Lower leg skin (tissue), 4 donors: ENCODE measurements around the gene PSG7. TPM values are rescaled to one million over a fixed set of nuclear protein-coding genes. Genes with fewer than 3 reads are reported as not detected.
"Not testable (repeated sequence)": the region's sequence is repeated elsewhere in the genome, so short reads cannot be mapped to it uniquely, and the experiment has no call there.

Experiments
- DNase-seq, 2 donors: peaks; one replicate each; pipeline ENCODE4 v3.0.0-alpha.2; 2019; ENCODE audit warnings: low spot score in 2 of 2
- H3K4me3 ChIP-seq: fragments of 200-600 bp; sonication (generic); 2 replicates; pipeline ENCODE4 v1.5.1; 2017; ENCODE audit warnings: mild to moderate bottlenecking, low read depth; ENCODE audit not compliant: poor library complexity, severe bottlenecking
- CTCF ChIP-seq, 3 donors: fragments of 450-650 bp; IDR thresholded peaks; one replicate each; pipeline ENCODE4 v1.5.1; 2016; ENCODE audit warnings: antibody characterized with exemption in 3 of 3, mild to moderate bottlenecking in 3 of 3, moderate library complexity in 2 of 3
- POLR2A ChIP-seq, 2 donors: fragments of 450-650 bp; IDR thresholded peaks; one replicate each; pipeline ENCODE4 v1.6.1; 2016 to 2017; ENCODE audit warnings: antibody characterized with exemption in 2 of 2, mild to moderate bottlenecking in 1 of 2, moderate library complexity in 1 of 2
- WGBS, 2 donors: methylation state at CpG; one replicate each; pipeline ENCODE4 v1.1.5; 2018; 5-methylcytosine and 5-hydroxymethylcytosine counted together
- intact Hi-C: fragments of 100-400 bp; cut with DNase I; formaldehyde crosslinking; loops from one replicate; pipeline ENCODE4 v1.15.0; 2023; ENCODE audit warnings: low total_unique reads
- total RNA-seq, 4 donors: library from RNA; depleted of rRNA; stranded (reverse); fragments of >200 nt; gene quantifications; one replicate each; pipeline ENCODE4 v1.1.0, GENCODE V29; 2016

Gene PSG7
- total RNA-seq, 4 donors from 2014 or later: 0.25 to 7.4 (median 1.8) TPM

- intact Hi-C loops, DNase-seq: not testable (repeated sequence)
- 87 to 91% methylated on average over 7 of the region's 7 CpGs for WGBS, 2 donors
Observed at GRCh38 chr19:42890446-42890845, 46.6 kb downstream of the PSG7 start.

GRCh38 chr19:42887876-42888445 is 49.0 kb downstream of the PSG7 start:
- DNase-seq, H3K4me3 ChIP-seq, intact Hi-C loops: not testable (repeated sequence)

More at GRCh38 chr19:42890446-42890845, 46.6 kb downstream of the PSG7 start:
- not testable (repeated sequence) for H3K4me3 ChIP-seq

- WGBS, 2 donors: 56 to 61% methylated on average over 2 of the region's 2 CpGs
- H3K4me3 ChIP-seq, intact Hi-C loops, DNase-seq: not testable (repeated sequence)
Observed at GRCh38 chr19:42882730-42883129, 54.3 kb downstream of the PSG7 start.

GRCh38 chr19:42882010-42882409 is 55.0 kb downstream of the PSG7 start:
- DNase-seq, H3K4me3 ChIP-seq, intact Hi-C loops: not testable (repeated sequence)
- WGBS, 2 donors: 65 to 71% methylated on average over 5 of the region's 5 CpGs

GRCh38 chr19:42881279-42881678 is 55.7 kb downstream of the PSG7 start:
- intact Hi-C loops: not testable (repeated sequence)
- WGBS, 2 donors: 56 to 63% methylated on average over 8 of the region's 8 CpGs

GRCh38 chr19:42880621-42881020 is 56.4 kb downstream of the PSG7 start:
- intact Hi-C loops, DNase-seq, H3K4me3 ChIP-seq: not testable (repeated sequence)
- whole genome bisulfite sequencing, 2 donors: 94 to 95% methylated on average over 7 to 9 of the region's 9 CpGs

More at GRCh38 chr19:42881279-42881678, 55.7 kb downstream of the PSG7 start:
- H3K4me3 ChIP-seq, DNase-seq: not testable (repeated sequence)

- TF ChIP-seq POLR2A (IDR thresholded peaks at IDR 0.05) (no peak), CTCF (IDR thresholded peaks at IDR 0.05) (no peak)
- intact Hi-C loops: no loop called here
- WGBS, 2 donors: 42 to 81% methylated on average over 2 of the region's 2 CpGs
- DNase-seq: no peak
- no peak within 1 kb of the TSS for H3K4me3 ChIP-seq
Observed at GRCh38 chr19:42879613-42880012, 57.4 kb downstream of the PSG7 start, which contains the start of gene PSG1. TSS of gene PSG1 (minus strand) at chr19:42879713. CDS start at chr19:42879581, 132 bp downstream.

GRCh38 chr19:42876596-42876995 is 60.4 kb downstream of the PSG7 start:
- intact Hi-C loops, DNase-seq, H3K4me3 ChIP-seq: not testable (repeated sequence)

- H3K4me3 ChIP-seq, intact Hi-C loops, DNase-seq: not testable (repeated sequence)
- 17 to 22% methylated on average over 1 of the region's 1 CpG for WGBS, 2 donors
Observed at GRCh38 chr19:42875881-42876280, 61.1 kb downstream of the PSG7 start.

GRCh38 chr19:42874901-42875813 is 61.9 kb downstream of the PSG7 start:
- 54 to 62% methylated on average over 4 of the region's 4 CpGs for WGBS, 2 donors
- DNase-seq, intact Hi-C loops, H3K4me3 ChIP-seq: not testable (repeated sequence)

GRCh38 chr19:42874136-42874535 is 62.9 kb downstream of the PSG7 start:
- DNase-seq, intact Hi-C loops, H3K4me3 ChIP-seq: not testable (repeated sequence)
- 74 to 78% methylated on average over 3 of the region's 3 CpGs for WGBS, 2 donors
